RWPE2 (cell line): ENCODE results near the gene MLPH.

Source experiments
- ATAC-seq: fragments of 200-7000 bp; cut with Tn5 transposase; 3 replicates; pipeline ENCODE4 v1.9.1; 2021; ENCODE audit warnings: low read depth
- DNase-seq: peaks from one replicate; pipeline ENCODE4 v3.0.0-alpha.2; 2020; ENCODE audit warnings: low spot score
- H3K27ac ChIP-seq: fragments of 450-650 bp; 2 replicates; pipeline ENCODE4 v1.5.1; 2017; ENCODE audit warnings: mild to moderate bottlenecking; ENCODE audit not compliant: poor library complexity, severe bottlenecking
- H3K27me3 ChIP-seq: fragments of 250-450 bp; sonication (Bioruptor Pico); 2 replicates; pipeline ENCODE4 v1.5.1; 2021; ENCODE audit warnings: mild to moderate bottlenecking, moderate library complexity; ENCODE audit not compliant: insufficient read depth, poor library complexity, severe bottlenecking
- H3K36me3 ChIP-seq: fragments of 250-450 bp; sonication (Bioruptor Pico); 2 replicates; pipeline ENCODE4 v1.5.1; 2020; ENCODE audit warnings: low read depth, mild to moderate bottlenecking, moderate library complexity
- H3K4me1 ChIP-seq: fragments of 250-450 bp; sonication (Bioruptor Pico); 2 replicates; pipeline ENCODE4 v1.5.1; 2021; ENCODE audit warnings: mild to moderate bottlenecking, moderate library complexity; ENCODE audit not compliant: insufficient read depth, poor library complexity, severe bottlenecking
- H3K4me3 ChIP-seq: fragments of 250-450 bp; sonication (Bioruptor Pico); 2 replicates; pipeline ENCODE4 v1.5.1; 2021; ENCODE audit warnings: mild to moderate bottlenecking, moderate library complexity; ENCODE audit not compliant: severe bottlenecking
- H3K9me3 ChIP-seq: fragments of 250-450 bp; sonication (Bioruptor Pico); 2 replicates; pipeline ENCODE4 v1.5.1; 2021; ENCODE audit warnings: mild to moderate bottlenecking, moderate library complexity; ENCODE audit not compliant: severe bottlenecking
- CTCF ChIP-seq: fragments of 450-650 bp; IDR thresholded peaks from one replicate; pipeline ENCODE4 v1.5.1; 2017; ENCODE audit warnings: mild to moderate bottlenecking, moderate library complexity; ENCODE audit not compliant: poor library complexity, severe bottlenecking

The MLPH gene

GRCh38 chr2:237556773-237557632 is 70.0 kb downstream of the MLPH start:
- Histone ChIP-seq H3K4me3 (no peak overlapping the region), H3K9me3 (peaks cover 6% of the 10 kb centered on the region), H3K27ac (no peak overlapping the region), H3K4me1 (peaks cover 6% of the 10 kb centered on the region), H3K36me3 (no peaks in the 10 kb centered on the region), H3K27me3 (no peaks in the 10 kb centered on the region)
- no peak for ATAC-seq
- no peak for DNase-seq
- no peak for TF ChIP-seq CTCF

- Histone ChIP-seq H3K4me1 (peaks cover 6% of the 10 kb centered on the region), H3K27ac (no peak overlapping the region), H3K27me3 (no peaks in the 10 kb centered on the region), H3K36me3 (no peaks in the 10 kb centered on the region), H3K4me3 (no peak overlapping the region), H3K9me3 (peaks cover 6% of the 10 kb centered on the region)
- DNase-seq (no peak), ATAC-seq (no peak)
- no peak for TF ChIP-seq CTCF
Measured at GRCh38 chr2:237557633-237558015, 70.6 kb downstream of the MLPH start.

GRCh38 chr2:237558961-237559641 is 72.0 kb downstream of the MLPH start:
- no peaks in the 10 kb centered on the region for H3K27me3 ChIP-seq
- TF ChIP-seq CTCF, result no peak
- no peak overlapping the region for H3K27ac ChIP-seq
- ATAC-seq (peak; percentile 53), DNase-seq (no peak)
- no peaks in the 10 kb centered on the region for H3K36me3 ChIP-seq
- H3K4me1 ChIP-seq, result peaks cover 6% of the 10 kb centered on the region
- H3K4me3 ChIP-seq, result no peak overlapping the region
- H3K9me3 ChIP-seq, result peaks cover 6% of the 10 kb centered on the region

- no peaks in the 10 kb centered on the region for H3K27me3 ChIP-seq
- no peaks in the 10 kb centered on the region for H3K9me3 ChIP-seq
- H3K4me1 ChIP-seq, result peaks cover 6% of the 10 kb centered on the region
- no peak for ATAC-seq
- no peak for TF ChIP-seq CTCF
- no peak overlapping the region for H3K4me3 ChIP-seq
- H3K36me3 ChIP-seq, result no peaks in the 10 kb centered on the region
- DNase-seq, result no peak
- no peak overlapping the region for H3K27ac ChIP-seq
Measured at GRCh38 chr2:237561221-237561620, 74.2 kb downstream of the MLPH start.
